ENCODE data around the gene CYP1A2.

GRCh38 chr15:74752531-74752930 is 3.9 kb downstream of the CYP1A2 start:
- TF ChIP-seq CTCF (conservative IDR thresholded peaks at IDR 0.05 in 1 of 2, IDR thresholded peaks at IDR 0.05 in 1 of 2; ENCODE audit: extremely low read depth in 1 of 2, insufficient read depth in 1 of 2, low read depth in 1 of 2, low read length in 2 of 2), result no peak
- no peak for TF ChIP-seq EZH2 (IDR thresholded peaks at IDR 0.05; ENCODE audit: borderline replicate concordance, low read length)

All from mammary epithelial cell (primary cell).